GM18867 (cell line): Measurements from ENCODE around the gene ZNF831.

ENCODE experiments used
- ATAC-seq: cut with Tn5 transposase; IDR thresholded peaks from one replicate; pipeline ENCODE4 v1.9.1; 2021; ENCODE audit warnings: mild to moderate bottlenecking, moderate library complexity; ENCODE audit not compliant: unreplicated experiment

Gene ZNF831

GRCh38 chr20:59207742-59208357, 44.2 kb downstream of the ZNF831 start:
- no peak for ATAC-seq

GRCh38 chr20:59210186-59210585, 46.6 kb downstream of the ZNF831 start:
- ATAC-seq: no peak

GRCh38 chr20:59211208-59211765, 47.7 kb downstream of the ZNF831 start:
- ATAC-seq: no peak

GRCh38 chr20:59214073-59214472, 50.5 kb downstream of the ZNF831 start:
- no peak for ATAC-seq

GRCh38 chr20:59214606-59215547, 51.3 kb downstream of the ZNF831 start:
- no peak for ATAC-seq

GRCh38 chr20:59217173-59217572, 53.6 kb downstream of the ZNF831 start:
- ATAC-seq: no peak

- ATAC-seq: no peak
Measured at GRCh38 chr20:59217794-59218280, 54.2 kb downstream of the ZNF831 start.

- ATAC-seq: no peak
Measured at GRCh38 chr20:59219211-59219610, 55.6 kb downstream of the ZNF831 start.

- no peak for ATAC-seq
Measured at GRCh38 chr20:59220161-59220560, 56.5 kb downstream of the ZNF831 start.

- no peak for ATAC-seq
Measured at GRCh38 chr20:59221049-59221706, 57.6 kb downstream of the ZNF831 start.

GRCh38 chr20:59221707-59222252, 58.2 kb downstream of the ZNF831 start:
- ATAC-seq: no peak

GRCh38 chr20:59222253-59223181, 58.9 kb downstream of the ZNF831 start:
- ATAC-seq: peak; percentile 70

- no peak for ATAC-seq
Measured at GRCh38 chr20:59223182-59223601, 59.6 kb downstream of the ZNF831 start.

- no peak for ATAC-seq
Measured at GRCh38 chr20:59223750-59224149, 60.1 kb downstream of the ZNF831 start.

- ATAC-seq: no peak
Measured at GRCh38 chr20:59224236-59224635, 60.6 kb downstream of the ZNF831 start.

GRCh38 chr20:59230385-59230784, 66.8 kb downstream of the ZNF831 start:
- ATAC-seq: no peak

GRCh38 chr20:59231124-59231804, 67.6 kb downstream of the ZNF831 start:
- ATAC-seq: no peak

GRCh38 chr20:59232618-59233017, 69.0 kb downstream of the ZNF831 start:
- ATAC-seq: no peak

- ATAC-seq: no peak
Measured at GRCh38 chr20:59235226-59235625, 71.6 kb downstream of the ZNF831 start.
